MM.1S (cell line): Measurements from ENCODE around the gene SLC7A8.

ENCODE experiments used
- EZH2 ChIP-seq: fragments of 300-600 bp; sonication (generic); optimal IDR thresholded peaks from 2 replicates; pipeline ENCODE3; 2017; ENCODE audit warnings: low read depth, mild to moderate bottlenecking, antibody characterized with exemption, low read length, mixed read lengths
- EZH2phosphoT487 ChIP-seq: fragments of 300-600 bp; sonication (generic); IDR thresholded peaks from 2 replicates; pipeline ENCODE4 v1.6.1; 2018; ENCODE audit warnings: antibody characterized with exemption, low read length
- TF ChIP-seq, protein P1 (sequence below): fragments of 300-600 bp; sonication (generic); IDR thresholded peaks from 2 replicates; pipeline ENCODE4 v1.5.1; 2016; ENCODE audit warnings: antibody characterized with exemption, low read length, mixed read lengths

DNA sequence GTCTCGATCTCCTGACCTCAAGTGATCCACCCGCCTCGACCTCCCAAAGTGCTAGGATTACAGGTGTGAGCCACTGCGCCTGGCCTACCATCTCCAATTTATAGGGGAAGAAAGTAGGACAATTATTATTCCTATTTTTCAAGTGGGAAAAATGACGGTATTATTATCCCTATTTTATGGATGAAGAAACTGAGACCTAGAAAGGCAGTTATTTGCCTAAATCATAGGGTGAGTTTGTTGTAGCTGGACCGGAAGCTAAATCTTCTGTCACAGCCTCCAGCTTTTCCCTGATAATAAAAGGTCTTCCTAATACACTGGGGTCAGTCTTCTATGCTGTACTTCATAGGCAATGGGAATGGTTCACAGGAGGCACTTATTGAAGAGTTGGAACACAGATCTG, 13.8 kb downstream of the SLC7A8 start:
- TF ChIP-seq, protein P1, sequence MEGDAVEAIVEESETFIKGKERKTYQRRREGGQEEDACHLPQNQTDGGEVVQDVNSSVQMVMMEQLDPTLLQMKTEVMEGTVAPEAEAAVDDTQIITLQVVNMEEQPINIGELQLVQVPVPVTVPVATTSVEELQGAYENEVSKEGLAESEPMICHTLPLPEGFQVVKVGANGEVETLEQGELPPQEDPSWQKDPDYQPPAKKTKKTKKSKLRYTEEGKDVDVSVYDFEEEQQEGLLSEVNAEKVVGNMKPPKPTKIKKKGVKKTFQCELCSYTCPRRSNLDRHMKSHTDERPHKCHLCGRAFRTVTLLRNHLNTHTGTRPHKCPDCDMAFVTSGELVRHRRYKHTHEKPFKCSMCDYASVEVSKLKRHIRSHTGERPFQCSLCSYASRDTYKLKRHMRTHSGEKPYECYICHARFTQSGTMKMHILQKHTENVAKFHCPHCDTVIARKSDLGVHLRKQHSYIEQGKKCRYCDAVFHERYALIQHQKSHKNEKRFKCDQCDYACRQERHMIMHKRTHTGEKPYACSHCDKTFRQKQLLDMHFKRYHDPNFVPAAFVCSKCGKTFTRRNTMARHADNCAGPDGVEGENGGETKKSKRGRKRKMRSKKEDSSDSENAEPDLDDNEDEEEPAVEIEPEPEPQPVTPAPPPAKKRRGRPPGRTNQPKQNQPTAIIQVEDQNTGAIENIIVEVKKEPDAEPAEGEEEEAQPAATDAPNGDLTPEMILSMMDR: no peak
- TF ChIP-seq EZH2phosphoT487: no peak
- no peak for TF ChIP-seq EZH2
